PC-3 (cell line): Measurements from ENCODE around the gene RAB23. TPM values are rescaled to one million over a fixed set of nuclear protein-coding genes. Genes with fewer than 3 reads are reported as not detected.

ENCODE experiments used
- ATAC-seq: fragments of 200-7000 bp; cut with Tn5 transposase; 2 replicates; pipeline ENCODE4 v1.9.1; 2020; ENCODE audit warnings: mild to moderate bottlenecking, moderate library complexity
- BruUV-seq: library from RNA; stranded (reverse); fragments of 400-500 nt; replicated peaks from 2 replicates; lab custom pipeline; 2021; lab: Mats Ljungman, UMichigan
- CTCF ChIA-PET: fragments of 300-600 bp; sonication (Branson Sonifier 250); formaldehyde crosslinking; loops from one replicate; lab custom pipeline; 2022; ENCODE audit warnings: antibody characterized with exemption; lab: Charles Lee
- POLR2A ChIA-PET: fragments of 300-600 bp; sonication (Branson Sonifier 250); formaldehyde crosslinking; loops from one replicate; lab custom pipeline; 2022; ENCODE audit warnings: antibody characterized with exemption; ENCODE audit not compliant: unreplicated experiment; lab: Charles Lee
- DNase-seq: peaks from one replicate; pipeline ENCODE4 v3.0.0-alpha.2; 2015
- H2AFZ ChIP-seq: fragments of 300-600 bp; sonication (generic); 2 replicates; pipeline ENCODE4 v1.6.0; 2016; ENCODE audit warnings: antibody characterized with exemption, low read length
- H3F3A ChIP-seq: fragments of 300-600 bp; sonication (generic); one replicate; pipeline ENCODE4 v1.6.0; 2017; ENCODE audit warnings: antibody characterized with exemption, low read length, control low read depth, mild to moderate bottlenecking; ENCODE audit not compliant: unreplicated experiment
- H3K27ac ChIP-seq: fragments of 300-600 bp; sonication (generic); 2 replicates; pipeline ENCODE4 v1.5.1; 2016; ENCODE audit warnings: mild to moderate bottlenecking, low read length
- H3K27me3 ChIP-seq: fragments of 300-600 bp; sonication (generic); 2 replicates; pipeline ENCODE4 v1.6.1; 2016; ENCODE audit warnings: low read length, mixed read lengths
- H3K36me3 ChIP-seq: fragments of 300-600 bp; sonication (generic); 2 replicates; pipeline ENCODE4 v1.6.1; 2016; ENCODE audit warnings: low read depth, mixed run types, low read length, mixed read lengths
- H3K4me1 ChIP-seq: fragments of 300-600 bp; sonication (generic); 2 replicates; pipeline ENCODE4 v1.5.1; 2016; ENCODE audit warnings: low read length; ENCODE audit not compliant: insufficient read depth
- H3K4me2 ChIP-seq: fragments of 300-600 bp; sonication (generic); 2 replicates; pipeline ENCODE4 v1.6.0; 2016; ENCODE audit warnings: low read length
- H3K4me3 ChIP-seq: fragments of 300-600 bp; sonication (generic); 2 replicates; pipeline ENCODE4 v1.5.1; 2016; ENCODE audit warnings: mild to moderate bottlenecking, low read length, mixed read lengths
- H3K79me2 ChIP-seq: fragments of 300-600 bp; sonication (generic); 2 replicates; pipeline ENCODE4 v1.6.1; 2017; ENCODE audit warnings: low read length, mixed read lengths
- H3K9ac ChIP-seq: fragments of 300-600 bp; sonication (generic); 2 replicates; pipeline ENCODE4 v1.6.0; 2016; ENCODE audit warnings: mild to moderate bottlenecking, low read length
- H3K9me2 ChIP-seq: fragments of 300-600 bp; sonication (generic); replicated peaks from 2 replicates; pipeline ENCODE4 v1.6.1; 2016; ENCODE audit warnings: mixed run types, low read length, mixed read lengths
- H3K9me3 ChIP-seq: fragments of 300-600 bp; sonication (generic); 2 replicates; pipeline ENCODE4 v1.6.1; 2016; ENCODE audit warnings: low read length, mixed read lengths
- H4K20me1 ChIP-seq: fragments of 300-600 bp; sonication (generic); 2 replicates; pipeline ENCODE4 v1.6.1; 2016; ENCODE audit warnings: low read length, mixed read lengths
- CTCF ChIP-seq: fragments of 300-600 bp; sonication (generic); conservative IDR thresholded peaks from 2 replicates; pipeline ENCODE4 v1.5.1; 2017; ENCODE audit warnings: antibody characterized with exemption, low read depth, mild to moderate bottlenecking, low read length
- EZH2 ChIP-seq: fragments of 300-600 bp; sonication (generic); IDR thresholded peaks from one replicate; pipeline ENCODE4 v1.6.1; 2017; ENCODE audit warnings: antibody characterized with exemption, mild to moderate bottlenecking, low read length; ENCODE audit not compliant: unreplicated experiment
- EZH2phosphoT487 ChIP-seq: fragments of 300-600 bp; sonication (generic); IDR thresholded peaks from 2 replicates; pipeline ENCODE4 v1.6.1; 2018; ENCODE audit warnings: mild to moderate bottlenecking, antibody characterized with exemption, low read length, borderline replicate concordance
- intact Hi-C: fragments of 100-400 bp; cut with micrococcal nuclease; formaldehyde crosslinking; loops from 2 replicates; pipeline ENCODE4 v1.9.0; 2023
- total RNA-seq: library from RNA; depleted of rRNA; stranded (reverse); fragments of >200 nt; gene quantifications from 2 replicates; pipeline ENCODE4 v1.2.3, GENCODE V29; 2014

The RAB23 gene
- total RNA-seq, 1 experiment from 2014 or later = 11.2 TPM

- Histone ChIP-seq H3K27ac (no peak overlapping the region), H3K9me2 (no peaks in the 10 kb centered on the region), H3K79me2 (no peaks in the 10 kb centered on the region), H3K4me1 (no peaks in the 10 kb centered on the region), H3K9ac (no peak overlapping the region), H4K20me1 (no peaks in the 10 kb centered on the region), H3K36me3 (peaks cover 21% of the 10 kb centered on the region), H3K27me3 (no peaks in the 10 kb centered on the region), H3F3A (no peaks in the 10 kb centered on the region), H3K9me3 (no peaks in the 10 kb centered on the region), H2AFZ (no peak overlapping the region), H3K4me2 (no peak overlapping the region), H3K4me3 (no peak overlapping the region)
- TF ChIP-seq CTCF (no peak), EZH2 (no peak), EZH2phosphoT487 (no peak)
- POLR2A ChIA-PET = no interaction called here
- no peak for ATAC-seq
- intact Hi-C loops = no loop called here
- CTCF ChIA-PET = no interaction called here
- no peak for DNase-seq
- no TSS peak for BruUV-seq
Measured at GRCh38 chr6:57147401-57147800, 74.7 kb downstream of the RAB23 start.

- no TSS peak for BruUV-seq
- H4K20me1 ChIP-seq = no peaks in the 10 kb centered on the region
- ChIA-PET POLR2A (no interaction called here), CTCF (no interaction called here)
- no peaks in the 10 kb centered on the region for H3K79me2 ChIP-seq
- H3K27ac ChIP-seq = no peak overlapping the region
- intact Hi-C loops = no loop called here
- H3K4me2 ChIP-seq = no peak overlapping the region
- H2AFZ ChIP-seq = no peak overlapping the region
- H3K36me3 ChIP-seq = peaks cover 27% of the 10 kb centered on the region
- no peak overlapping the region for H3K9ac ChIP-seq
- H3K4me1 ChIP-seq = peaks cover 4% of the 10 kb centered on the region; the same call in 1 of the 2 replicates
- no peaks in the 10 kb centered on the region for H3K9me3 ChIP-seq
- ATAC-seq (no peak), DNase-seq (no peak)
- H3K27me3 ChIP-seq = no peaks in the 10 kb centered on the region
- no peaks in the 10 kb centered on the region for H3F3A ChIP-seq
- H3K9me2 ChIP-seq = no peaks in the 10 kb centered on the region
- TF ChIP-seq EZH2 (no peak), CTCF (no peak), EZH2phosphoT487 (no peak)
- no peak overlapping the region for H3K4me3 ChIP-seq
Measured at GRCh38 chr6:57143690-57144089, 78.4 kb downstream of the RAB23 start.

- no peak overlapping the region for H3K27ac ChIP-seq
- intact Hi-C loops = no loop called here
- no peak for TF ChIP-seq EZH2phosphoT487
- TF ChIP-seq EZH2 = no peak
- no peak for TF ChIP-seq CTCF
- no peak for ATAC-seq
- peaks cover 17% of the 10 kb centered on the region for H3K36me3 ChIP-seq
- H3K4me2 ChIP-seq = no peak overlapping the region
- peaks cover 4% of the 10 kb centered on the region; the same call in 1 of the 2 replicates for H3K4me1 ChIP-seq
- ChIA-PET POLR2A (no interaction called here), CTCF (interaction anchor here (0.6 kb wide), 1 partner anchor 572 kb away, joined by 3 read pairs; no protein-coding TSS in a partner anchor)
- DNase-seq = no peak
- H3K4me3 ChIP-seq = no peak overlapping the region
- no TSS peak for BruUV-seq
- no peaks in the 10 kb centered on the region for H3K27me3 ChIP-seq
- H3K9me3 ChIP-seq = no peaks in the 10 kb centered on the region
- H3K79me2 ChIP-seq = no peaks in the 10 kb centered on the region
- no peaks in the 10 kb centered on the region for H3F3A ChIP-seq
- no peaks in the 10 kb centered on the region for H3K9me2 ChIP-seq
- H2AFZ ChIP-seq = no peak overlapping the region
- no peaks in the 10 kb centered on the region for H4K20me1 ChIP-seq
- H3K9ac ChIP-seq = no peak overlapping the region
Measured at GRCh38 chr6:57142178-57142525, 80.0 kb downstream of the RAB23 start.
